Measurements from ENCODE around the gene NUPR1. TPM values are rescaled to one million over a fixed set of nuclear protein-coding genes. Genes with fewer than 3 reads are reported as not detected.

NUPR1 gene
- total and polyA plus RNA-seq, 2 of the 13 experiments (the other 11 are each of a cell fraction or from before 2014, with no cell fraction given) = 18.0 to 25.6 TPM

DNA sequence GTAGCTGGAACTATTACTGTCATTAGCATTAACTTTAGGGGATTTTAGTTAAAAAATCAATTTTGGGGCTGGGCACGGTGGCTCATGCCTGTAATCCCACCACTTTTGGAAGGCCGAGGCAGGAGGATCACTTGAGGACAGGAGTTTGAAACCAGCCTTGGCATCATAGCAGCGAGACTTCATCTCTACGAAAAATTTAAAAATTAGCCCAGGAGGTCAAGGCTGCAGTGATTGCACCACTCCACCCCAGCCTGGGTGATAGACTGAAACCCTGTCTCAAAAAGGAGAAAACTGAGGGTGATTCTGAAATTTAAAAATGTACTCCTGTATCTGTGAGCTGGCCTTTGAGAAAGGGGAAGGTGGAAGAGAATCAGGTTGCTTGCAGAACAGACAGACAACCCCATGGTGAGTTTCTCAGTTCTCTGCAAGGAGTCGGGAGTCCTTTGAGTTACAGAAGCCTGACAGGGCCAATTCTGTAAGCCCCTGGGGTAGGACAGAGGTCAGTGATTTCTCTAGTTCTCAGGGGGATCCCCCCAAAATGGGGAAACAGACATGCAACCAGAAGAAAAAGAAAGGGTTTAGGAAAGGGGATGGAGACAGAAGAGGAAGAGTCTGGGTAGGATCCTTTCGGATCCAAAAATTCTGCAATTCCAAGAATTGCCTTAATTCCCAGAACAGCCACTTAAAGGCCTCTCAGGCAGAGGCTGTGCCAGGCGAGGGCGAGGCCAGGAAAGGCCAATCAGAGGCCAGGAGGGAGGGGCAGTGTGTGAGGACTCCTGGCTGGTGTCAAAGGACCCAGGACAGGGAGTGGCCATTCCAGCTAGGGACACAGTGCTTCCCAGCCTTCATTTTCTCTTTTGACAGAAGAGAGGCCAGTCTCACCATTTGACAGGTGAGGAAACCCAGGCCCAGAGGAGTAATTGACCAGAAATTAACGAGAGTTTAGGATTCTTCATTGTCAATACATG, 6.7 kb downstream of the NUPR1 start (continued):
- TF ChIP-seq, protein P1, sequence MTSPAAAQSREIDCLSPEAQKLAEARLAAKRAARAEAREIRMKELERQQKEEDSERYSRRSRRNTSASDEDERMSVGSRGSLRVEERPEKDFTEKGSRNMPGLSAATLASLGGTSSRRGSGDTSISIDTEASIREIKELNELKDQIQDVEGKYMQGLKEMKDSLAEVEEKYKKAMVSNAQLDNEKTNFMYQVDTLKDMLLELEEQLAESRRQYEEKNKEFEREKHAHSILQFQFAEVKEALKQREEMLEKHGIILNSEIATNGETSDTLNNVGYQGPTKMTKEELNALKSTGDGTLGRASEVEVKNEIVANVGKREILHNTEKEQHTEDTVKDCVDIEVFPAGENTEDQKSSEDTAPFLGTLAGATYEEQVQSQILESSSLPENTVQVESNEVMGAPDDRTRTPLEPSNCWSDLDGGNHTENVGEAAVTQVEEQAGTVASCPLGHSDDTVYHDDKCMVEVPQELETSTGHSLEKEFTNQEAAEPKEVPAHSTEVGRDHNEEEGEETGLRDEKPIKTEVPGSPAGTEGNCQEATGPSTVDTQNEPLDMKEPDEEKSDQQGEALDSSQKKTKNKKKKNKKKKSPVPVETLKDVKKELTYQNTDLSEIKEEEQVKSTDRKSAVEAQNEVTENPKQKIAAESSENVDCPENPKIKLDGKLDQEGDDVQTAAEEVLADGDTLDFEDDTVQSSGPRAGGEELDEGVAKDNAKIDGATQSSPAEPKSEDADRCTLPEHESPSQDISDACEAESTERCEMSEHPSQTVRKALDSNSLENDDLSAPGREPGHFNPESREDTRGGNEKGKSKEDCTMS (CRISPR knock-in tag; conservative IDR thresholded peaks at IDR 0.05) = no peak
- TF ChIP-seq ATF7-NPFF (CRISPR knock-in tag; IDR thresholded peaks at IDR 0.05; ENCODE audit: low read depth) (no peak), SP140L (CRISPR knock-in tag; IDR thresholded peaks at IDR 0.05; ENCODE audit: borderline replicate concordance) (no peak), GFI1 (CRISPR knock-in tag; IDR thresholded peaks at IDR 0.05; ENCODE audit: borderline replicate concordance) (peak; percentile 45), RARG (CRISPR knock-in tag; IDR thresholded peaks at IDR 0.05; ENCODE audit: low read depth) (no peak), KDM6A (CRISPR knock-in tag; IDR thresholded peaks at IDR 0.05; ENCODE audit: low read depth) (no peak), ZKSCAN8 (CRISPR knock-in tag; IDR thresholded peaks at IDR 0.05; ENCODE audit: borderline replicate concordance) (peak; percentile 35; the same call in 1 of the 2 replicates), ELF4 (CRISPR knock-in tag; IDR thresholded peaks at IDR 0.05; ENCODE audit: borderline replicate concordance) (no peak), PAF1 (CRISPR knock-in tag; IDR thresholded peaks at IDR 0.05) (no peak), IKZF4 (CRISPR knock-in tag; IDR thresholded peaks at IDR 0.05; ENCODE audit: borderline replicate concordance, low read depth, not compliant biosample characterization) (no peak), SMARCC2 (IDR thresholded peaks at IDR 0.05) (no peak), ZNF205 (CRISPR knock-in tag; IDR thresholded peaks at IDR 0.05) (no peak), ZFP37 (CRISPR knock-in tag; IDR thresholded peaks at IDR 0.05; ENCODE audit: borderline replicate concordance) (no peak), ZBTB20 (CRISPR knock-in tag; IDR thresholded peaks at IDR 0.05; ENCODE audit: borderline replicate concordance, low read depth) (no peak), ZNF556 (CRISPR knock-in tag; IDR thresholded peaks at IDR 0.05; ENCODE audit: borderline replicate concordance) (0 out of 2 replicates have a peak, but pooled peaks have one; percentile 47), SPEN (CRISPR knock-in tag; IDR thresholded peaks at IDR 0.05; ENCODE audit: low read depth) (peak; percentile 37; the same call in 1 of the 2 replicates)
- TF ChIP-seq, protein P2, sequence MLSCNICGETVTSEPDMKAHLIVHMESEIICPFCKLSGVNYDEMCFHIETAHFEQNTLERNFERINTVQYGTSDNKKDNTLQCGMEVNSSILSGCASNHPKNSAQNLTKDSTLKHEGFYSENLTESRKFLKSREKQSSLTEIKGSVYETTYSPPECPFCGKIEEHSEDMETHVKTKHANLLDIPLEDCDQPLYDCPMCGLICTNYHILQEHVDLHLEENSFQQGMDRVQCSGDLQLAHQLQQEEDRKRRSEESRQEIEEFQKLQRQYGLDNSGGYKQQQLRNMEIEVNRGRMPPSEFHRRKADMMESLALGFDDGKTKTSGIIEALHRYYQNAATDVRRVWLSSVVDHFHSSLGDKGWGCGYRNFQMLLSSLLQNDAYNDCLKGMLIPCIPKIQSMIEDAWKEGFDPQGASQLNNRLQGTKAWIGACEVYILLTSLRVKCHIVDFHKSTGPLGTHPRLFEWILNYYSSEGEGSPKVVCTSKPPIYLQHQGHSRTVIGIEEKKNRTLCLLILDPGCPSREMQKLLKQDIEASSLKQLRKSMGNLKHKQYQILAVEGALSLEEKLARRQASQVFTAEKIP (CRISPR knock-in tag; IDR thresholded peaks at IDR 0.05; ENCODE audit: borderline replicate concordance) = no peak
- TF ChIP-seq, protein P3, sequence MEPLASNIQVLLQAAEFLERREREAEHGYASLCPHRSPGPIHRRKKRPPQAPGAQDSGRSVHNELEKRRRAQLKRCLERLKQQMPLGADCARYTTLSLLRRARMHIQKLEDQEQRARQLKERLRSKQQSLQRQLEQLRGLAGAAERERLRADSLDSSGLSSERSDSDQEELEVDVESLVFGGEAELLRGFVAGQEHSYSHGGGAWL (CRISPR knock-in tag; IDR thresholded peaks at IDR 0.05) = no peak
- TF ChIP-seq, protein P4, sequence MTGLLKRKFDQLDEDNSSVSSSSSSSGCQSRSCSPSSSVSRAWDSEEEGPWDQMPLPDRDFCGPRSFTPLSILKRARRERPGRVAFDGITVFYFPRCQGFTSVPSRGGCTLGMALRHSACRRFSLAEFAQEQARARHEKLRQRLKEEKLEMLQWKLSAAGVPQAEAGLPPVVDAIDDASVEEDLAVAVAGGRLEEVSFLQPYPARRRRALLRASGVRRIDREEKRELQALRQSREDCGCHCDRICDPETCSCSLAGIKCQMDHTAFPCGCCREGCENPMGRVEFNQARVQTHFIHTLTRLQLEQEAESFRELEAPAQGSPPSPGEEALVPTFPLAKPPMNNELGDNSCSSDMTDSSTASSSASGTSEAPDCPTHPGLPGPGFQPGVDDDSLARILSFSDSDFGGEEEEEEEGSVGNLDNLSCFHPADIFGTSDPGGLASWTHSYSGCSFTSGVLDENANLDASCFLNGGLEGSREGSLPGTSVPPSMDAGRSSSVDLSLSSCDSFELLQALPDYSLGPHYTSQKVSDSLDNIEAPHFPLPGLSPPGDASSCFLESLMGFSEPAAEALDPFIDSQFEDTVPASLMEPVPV (CRISPR knock-in tag; IDR thresholded peaks at IDR 0.05) = no peak
- TF ChIP-seq, protein P5, sequence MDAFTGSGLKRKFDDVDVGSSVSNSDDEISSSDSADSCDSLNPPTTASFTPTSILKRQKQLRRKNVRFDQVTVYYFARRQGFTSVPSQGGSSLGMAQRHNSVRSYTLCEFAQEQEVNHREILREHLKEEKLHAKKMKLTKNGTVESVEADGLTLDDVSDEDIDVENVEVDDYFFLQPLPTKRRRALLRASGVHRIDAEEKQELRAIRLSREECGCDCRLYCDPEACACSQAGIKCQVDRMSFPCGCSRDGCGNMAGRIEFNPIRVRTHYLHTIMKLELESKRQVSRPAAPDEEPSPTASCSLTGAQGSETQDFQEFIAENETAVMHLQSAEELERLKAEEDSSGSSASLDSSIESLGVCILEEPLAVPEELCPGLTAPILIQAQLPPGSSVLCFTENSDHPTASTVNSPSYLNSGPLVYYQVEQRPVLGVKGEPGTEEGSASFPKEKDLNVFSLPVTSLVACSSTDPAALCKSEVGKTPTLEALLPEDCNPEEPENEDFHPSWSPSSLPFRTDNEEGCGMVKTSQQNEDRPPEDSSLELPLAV (CRISPR knock-in tag; conservative IDR thresholded peaks at IDR 0.05; ENCODE audit: low read depth) = no peak
